SH-SY5Y (cell line): ENCODE measurements around the gene NUP93.

Experiments used
- GATA2 ChIP-seq: IDR thresholded peaks from 2 replicates; pipeline ENCODE4 v1.6.1; 2011; ENCODE audit warnings: mild to moderate bottlenecking, low read depth, low read length
- GATA3 ChIP-seq: IDR thresholded peaks from 2 replicates; pipeline ENCODE4 v1.6.1; 2011; ENCODE audit warnings: low read depth, mild to moderate bottlenecking, low read length, moderate library complexity

DNA sequence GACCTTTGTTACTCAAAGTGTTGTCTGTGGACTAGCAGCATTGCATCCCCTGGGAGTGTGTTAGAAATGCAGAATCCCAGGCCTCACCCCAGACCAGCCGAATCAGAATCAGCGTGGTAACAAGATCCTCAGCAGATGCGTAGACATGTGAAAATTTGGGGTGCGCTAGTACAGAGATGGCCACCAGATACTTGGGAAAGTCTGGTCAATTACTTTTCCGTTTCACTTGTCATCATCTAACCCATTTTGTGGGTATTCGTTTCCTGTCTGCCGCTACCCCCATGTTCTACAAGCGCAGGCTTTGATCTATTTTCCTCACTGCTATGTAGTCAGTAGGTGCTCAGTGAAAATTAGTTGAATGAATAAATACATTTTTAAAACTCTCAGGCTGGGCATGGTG, 168.9 kb downstream of the NUP93 start:
- TF ChIP-seq GATA2: no peak
- no peak for TF ChIP-seq GATA3
